LNCaP clone FGC (cell line): Measurements from ENCODE around the gene NKAIN2.
"Not testable (repeated sequence)": the region's sequence is repeated elsewhere in the genome, so short reads cannot be mapped to it uniquely, and the experiment has no call there.

Source experiments
- DNase-seq: peaks from one replicate; pipeline ENCODE4 v3.0.0-alpha.2; 2011; ENCODE audit warnings: low read depth
- H3K4me3 ChIP-seq: 2 replicates; pipeline ENCODE4 v1.5.1; 2011; ENCODE audit warnings: mild to moderate bottlenecking, low read depth, low read length, control low read depth
- CTCF ChIP-seq: IDR thresholded peaks from 2 replicates; pipeline ENCODE4 v1.5.1; 2012; ENCODE audit warnings: mild to moderate bottlenecking; ENCODE audit not compliant: control insufficient read depth, insufficient read depth; ENCODE audit errors: extremely low read depth

The NKAIN2 gene

DNA sequence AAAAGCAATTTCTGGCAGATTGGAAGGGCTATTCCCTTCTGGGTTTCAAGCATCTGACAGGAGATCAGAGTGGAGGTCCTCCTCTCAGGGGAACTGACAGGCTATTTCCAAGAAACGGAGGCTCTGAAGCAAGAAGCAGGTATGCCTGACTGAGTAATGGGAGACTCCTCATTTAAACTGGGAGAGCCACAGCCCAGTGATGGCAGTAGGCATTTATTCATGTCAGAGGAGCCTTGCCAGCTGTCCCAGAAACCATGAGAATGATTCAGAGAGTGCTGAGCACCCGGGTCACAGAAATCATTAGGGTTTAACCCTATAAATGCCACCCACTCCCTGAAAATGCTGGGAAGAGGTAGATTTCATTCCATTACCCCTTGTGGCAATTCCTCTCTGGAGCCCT is 911.1 kb downstream of the NKAIN2 start:
- DNase-seq = no peak
- no peak overlapping the region for H3K4me3 ChIP-seq
- TF ChIP-seq CTCF = no peak

DNA sequence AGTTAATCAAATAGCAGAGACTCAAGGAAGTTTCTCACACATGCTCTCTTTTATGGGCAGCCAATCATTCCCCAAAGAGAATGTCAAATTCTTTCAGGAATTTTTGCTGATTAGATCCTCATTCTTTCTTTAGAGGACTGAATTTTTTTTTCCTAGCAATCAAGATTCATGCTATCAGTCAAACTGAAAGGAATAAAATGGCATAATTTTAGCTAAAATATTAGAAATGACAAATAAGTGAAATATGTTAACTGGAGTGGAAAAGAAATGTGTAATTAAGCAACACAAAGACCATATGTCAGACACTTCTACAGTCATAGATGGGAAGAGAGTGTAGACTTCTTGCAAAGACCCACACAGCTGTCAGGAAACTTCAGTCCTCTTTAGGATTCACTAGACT is 916.2 kb downstream of the NKAIN2 start:
- DNase-seq = no peak

GRCh38 chr6:124721331-124721730 is 917.7 kb downstream of the NKAIN2 start:
- no peak for TF ChIP-seq CTCF
- no peak for DNase-seq
- H3K4me3 ChIP-seq = no peak overlapping the region

More for the DNA sequence above, 916.2 kb downstream of the NKAIN2 start:
- no peak overlapping the region for H3K4me3 ChIP-seq
- TF ChIP-seq CTCF = no peak

GRCh38 chr6:124722141-124722878 is 918.6 kb downstream of the NKAIN2 start:
- no peak for TF ChIP-seq CTCF
- H3K4me3 ChIP-seq = no peak overlapping the region
- DNase-seq = no peak

- no peak for DNase-seq
- TF ChIP-seq CTCF = no peak
- H3K4me3 ChIP-seq = no peak overlapping the region
Measured at GRCh38 chr6:124723671-124724070, 920.0 kb downstream of the NKAIN2 start.

- DNase-seq = not testable (repeated sequence)
Measured at GRCh38 chr6:124737804-124738203, 934.1 kb downstream of the NKAIN2 start.

GRCh38 chr6:124738482-124738881 is 934.8 kb downstream of the NKAIN2 start:
- TF ChIP-seq CTCF = no peak
- DNase-seq = no peak

More at GRCh38 chr6:124737804-124738203, 934.1 kb downstream of the NKAIN2 start:
- not testable (repeated sequence) for H3K4me3 ChIP-seq

DNA sequence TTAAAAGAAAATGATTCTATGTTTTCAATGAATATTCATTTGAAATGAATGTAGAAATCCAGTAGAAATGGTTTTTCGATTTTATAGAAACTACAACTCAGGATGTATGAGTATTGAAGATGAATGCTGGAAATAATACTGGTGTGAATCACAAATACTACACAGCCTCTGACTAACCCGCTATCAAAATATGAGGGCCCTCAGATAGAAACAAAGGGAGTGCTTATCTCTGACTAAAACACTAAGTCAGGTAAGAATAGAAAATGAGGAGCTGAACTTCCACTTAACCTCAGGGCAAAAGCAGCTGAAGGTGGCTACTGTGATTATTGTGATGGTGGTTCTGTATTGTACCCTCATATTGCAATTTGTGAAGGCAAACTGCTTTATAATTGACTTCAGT is 937.7 kb downstream of the NKAIN2 start:
- DNase-seq = no peak
- no peak overlapping the region for H3K4me3 ChIP-seq
- no peak for TF ChIP-seq CTCF

More at GRCh38 chr6:124738482-124738881, 934.8 kb downstream of the NKAIN2 start:
- no peak overlapping the region for H3K4me3 ChIP-seq
